Endodermal cell (in vitro differentiated cells): Measurements from ENCODE around the gene AOPEP. TPM values are rescaled to one million over a fixed set of nuclear protein-coding genes. Genes with fewer than 3 reads are reported as not detected.

Source experiments
- DNase-seq: peaks from one replicate; pipeline ENCODE4 v3.0.0-alpha.2; 2017
- H3K27ac ChIP-seq: 2 replicates; pipeline ENCODE4 v1.5.1; 2013; ENCODE audit warnings: mild to moderate bottlenecking, low read depth, low read length, moderate library complexity
- H3K27me3 ChIP-seq: 2 replicates; pipeline ENCODE4 v1.6.1; 2013; ENCODE audit warnings: mild to moderate bottlenecking, low read length, moderate library complexity; ENCODE audit not compliant: insufficient read depth, control insufficient read depth, poor library complexity, severe bottlenecking
- H3K36me3 ChIP-seq: 2 replicates; pipeline ENCODE4 v1.7.0; 2013; ENCODE audit warnings: mild to moderate bottlenecking, low read length, moderate library complexity; ENCODE audit not compliant: control insufficient read depth, insufficient read depth
- H3K4me1 ChIP-seq: one replicate; pipeline ENCODE4 v1.7.0; 2013; ENCODE audit warnings: low read length; ENCODE audit not compliant: control insufficient read depth, insufficient read depth
- H3K4me3 ChIP-seq: 2 replicates; pipeline ENCODE4 v1.5.1; 2013; ENCODE audit warnings: mild to moderate bottlenecking, low read length, moderate library complexity
- H3K9ac ChIP-seq: 2 replicates; pipeline ENCODE4 v1.6.1; 2013; ENCODE audit warnings: mild to moderate bottlenecking, low read length, moderate library complexity; ENCODE audit not compliant: poor library complexity, severe bottlenecking; ENCODE audit errors: extremely low read depth
- H3K9me3 ChIP-seq: 2 replicates; pipeline ENCODE4 v1.6.1; 2013; ENCODE audit warnings: mild to moderate bottlenecking, low read length, moderate library complexity; ENCODE audit not compliant: control insufficient read depth
- H3K27ac Mint-ChIP-seq: 2 replicates; pipeline ENCODE4 v1.8.0; 2020; ENCODE audit warnings: mixed read lengths
- H3K27me3 Mint-ChIP-seq: 2 replicates; pipeline ENCODE4 v1.8.0; 2021; ENCODE audit warnings: mild to moderate bottlenecking, mixed read lengths; ENCODE audit not compliant: insufficient read depth
- H3K36me3 Mint-ChIP-seq: 2 replicates; pipeline ENCODE4 v1.8.0; 2020; ENCODE audit warnings: low read depth, mixed read lengths
- H3K4me1 Mint-ChIP-seq: 2 replicates; pipeline ENCODE4 v1.8.0; 2020; ENCODE audit warnings: mixed read lengths
- H3K4me3 Mint-ChIP-seq: 2 replicates; pipeline ENCODE4 v1.8.0; 2020; ENCODE audit warnings: mild to moderate bottlenecking, moderate library complexity, mixed read lengths
- H3K9me3 Mint-ChIP-seq: 2 replicates; pipeline ENCODE4 v1.8.0; 2020; ENCODE audit warnings: mild to moderate bottlenecking, mixed read lengths
- WGBS, 2 experiments: methylation state at CpG; one replicate each; pipeline versions ENCODE4 v1.1.5 to v1.1.7; 2013; ENCODE audit warnings: missing lambda C conversion rate in 2 of 2, mixed read lengths in 1 of 2; ENCODE audit not compliant: insufficient coverage in 1 of 2, insufficient read length in 1 of 2; 5-methylcytosine and 5-hydroxymethylcytosine counted together
- total RNA-seq, 2 donors: library from RNA; stranded (reverse); fragmentation: NEBNext Ultra II Directional in 1 of 2; extraction: Animal tissue kit (Norgen Biotek cat#: 25700) in 1 of 2; gene quantifications; 2 replicates in 1 of 2; 3 replicates in 1 of 2; pipeline ENCODE4 v1.2.1, GENCODE V29; 2021
- TF ChIP-seq, protein P1 (sequence below): fragments of 200-600 bp; sonication (generic); conservative IDR thresholded peaks from 2 replicates; pipeline ENCODE4 v1.5.0; 2021; ENCODE audit warnings: antibody characterized with exemption, mild to moderate bottlenecking

AOPEP gene
- total RNA-seq, 2 donors from 2014 or later = 23.4 to 33.7 TPM

DNA sequence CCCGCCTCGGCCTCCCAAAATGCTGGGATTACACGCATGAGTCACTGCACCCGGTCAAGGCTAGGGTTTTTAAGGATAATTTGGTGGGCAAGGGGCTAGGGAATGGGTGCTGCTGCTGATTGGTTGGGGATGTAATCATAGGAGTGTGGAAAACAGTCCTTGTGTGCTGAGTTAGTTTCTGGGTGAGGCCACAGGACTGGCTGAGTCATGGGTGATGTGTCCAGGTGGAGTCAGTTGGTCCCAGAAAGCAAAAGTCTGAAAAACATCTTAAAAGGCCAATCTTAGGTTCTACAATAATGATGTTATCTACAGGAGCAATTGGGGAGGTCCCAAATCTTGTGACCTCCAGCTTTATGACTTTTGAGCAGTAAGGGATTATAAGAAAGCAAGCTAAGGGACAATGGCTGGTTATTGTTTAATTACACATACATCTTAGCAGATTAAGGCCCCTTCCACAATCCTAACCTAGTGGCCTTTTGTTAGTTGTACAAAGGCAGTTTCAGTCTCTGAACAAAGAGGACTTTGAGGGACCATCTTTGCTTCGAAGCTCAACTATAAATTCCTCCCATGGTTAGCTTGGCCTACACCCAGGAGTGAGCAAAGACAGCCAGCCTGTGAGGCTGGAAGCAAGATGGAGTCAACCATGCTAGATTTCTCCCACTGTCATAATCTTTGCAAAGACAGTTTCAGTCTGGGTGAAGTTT is 5.5 kb upstream of the AOPEP start:
- Histone ChIP-seq H3K27me3 (no peaks in the 10 kb centered on the region), H3K4me1 (no peaks in the 10 kb centered on the region), H3K4me3 (no peak overlapping the region), H3K9me3 (peaks cover 10% of the 10 kb centered on the region), H3K36me3 (no peaks in the 10 kb centered on the region), H3K27ac (no peak overlapping the region), H3K9ac (no peak overlapping the region)
- 86 to 96% methylated on average over 1 to 5 of the region's 5 CpGs for WGBS, 2 experiments
- Mint-ChIP-seq H3K9me3 (peaks cover 12% of the 10 kb centered on the region), H3K4me3 (no peak overlapping the region), H3K36me3 (no peaks in the 10 kb centered on the region), H3K4me1 (peaks cover 6% of the 10 kb centered on the region), H3K27ac (no peak overlapping the region), H3K27me3 (peaks cover 2% of the 10 kb centered on the region)
- TF ChIP-seq, protein P1, sequence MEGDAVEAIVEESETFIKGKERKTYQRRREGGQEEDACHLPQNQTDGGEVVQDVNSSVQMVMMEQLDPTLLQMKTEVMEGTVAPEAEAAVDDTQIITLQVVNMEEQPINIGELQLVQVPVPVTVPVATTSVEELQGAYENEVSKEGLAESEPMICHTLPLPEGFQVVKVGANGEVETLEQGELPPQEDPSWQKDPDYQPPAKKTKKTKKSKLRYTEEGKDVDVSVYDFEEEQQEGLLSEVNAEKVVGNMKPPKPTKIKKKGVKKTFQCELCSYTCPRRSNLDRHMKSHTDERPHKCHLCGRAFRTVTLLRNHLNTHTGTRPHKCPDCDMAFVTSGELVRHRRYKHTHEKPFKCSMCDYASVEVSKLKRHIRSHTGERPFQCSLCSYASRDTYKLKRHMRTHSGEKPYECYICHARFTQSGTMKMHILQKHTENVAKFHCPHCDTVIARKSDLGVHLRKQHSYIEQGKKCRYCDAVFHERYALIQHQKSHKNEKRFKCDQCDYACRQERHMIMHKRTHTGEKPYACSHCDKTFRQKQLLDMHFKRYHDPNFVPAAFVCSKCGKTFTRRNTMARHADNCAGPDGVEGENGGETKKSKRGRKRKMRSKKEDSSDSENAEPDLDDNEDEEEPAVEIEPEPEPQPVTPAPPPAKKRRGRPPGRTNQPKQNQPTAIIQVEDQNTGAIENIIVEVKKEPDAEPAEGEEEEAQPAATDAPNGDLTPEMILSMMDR = no peak
- DNase-seq = no peak

DNA sequence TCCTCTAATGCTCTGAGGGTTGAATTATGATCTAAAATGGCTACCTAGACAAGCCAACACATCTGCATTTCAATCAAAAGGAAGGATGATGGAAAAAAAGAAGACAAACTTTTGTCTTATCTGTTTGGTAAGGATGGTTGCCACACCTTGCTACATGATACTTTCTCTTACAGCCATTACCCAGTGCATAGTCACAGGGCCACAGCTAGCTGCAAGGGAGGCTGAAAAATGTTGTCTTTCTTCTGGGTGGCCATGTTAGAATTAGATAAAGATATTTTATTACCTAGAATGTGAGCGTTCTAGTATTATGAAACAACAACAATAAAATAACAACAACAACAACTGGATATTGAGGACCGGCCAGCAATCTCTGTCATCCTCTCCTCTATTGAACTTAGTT is 4.7 kb upstream of the AOPEP start:
- Histone ChIP-seq H3K27me3 (no peaks in the 10 kb centered on the region), H3K4me1 (no peaks in the 10 kb centered on the region), H3K9ac (no peak overlapping the region), H3K27ac (no peak overlapping the region), H3K4me3 (no peak overlapping the region), H3K36me3 (no peaks in the 10 kb centered on the region), H3K9me3 (peaks cover 10% of the 10 kb centered on the region)
- Mint-ChIP-seq H3K36me3 (no peaks in the 10 kb centered on the region), H3K27ac (no peak overlapping the region), H3K9me3 (peaks cover 15% of the 10 kb centered on the region), H3K4me1 (peaks cover 6% of the 10 kb centered on the region), H3K4me3 (no peak overlapping the region), H3K27me3 (peaks cover 2% of the 10 kb centered on the region)
- TF ChIP-seq, protein P1 = no peak
- 92 to 100% methylated on average over 2 of the region's 2 CpGs for WGBS, 2 experiments
- DNase-seq = no peak

DNA sequence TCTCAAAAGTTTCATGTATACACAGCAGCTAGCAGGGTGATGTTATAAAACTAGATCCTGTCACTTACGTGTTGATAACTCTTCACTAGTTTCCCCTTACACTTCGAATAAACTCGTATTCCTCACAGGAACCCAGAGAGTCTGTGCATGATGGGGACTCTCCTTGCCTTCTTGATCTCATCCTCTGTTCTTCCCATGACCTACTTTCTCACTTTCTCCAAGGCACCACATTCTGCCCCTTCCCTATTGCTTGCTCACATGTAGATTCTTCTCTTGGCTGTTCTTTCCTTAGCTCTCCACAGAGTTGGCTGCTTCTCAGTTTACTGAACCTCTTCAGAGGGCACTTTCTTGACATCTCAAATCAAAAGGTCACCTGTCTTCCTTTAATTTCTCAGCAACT is 1.2 kb upstream of the AOPEP start:
- no peak overlapping the region for H3K9ac ChIP-seq
- Mint-ChIP-seq H3K4me1 (peaks cover 5% of the 10 kb centered on the region), H3K9me3 (peaks cover 4% of the 10 kb centered on the region), H3K27ac (no peak overlapping the region), H3K27me3 (peaks cover 2% of the 10 kb centered on the region), H3K4me3 (no peak overlapping the region), H3K36me3 (no peaks in the 10 kb centered on the region)
- TF ChIP-seq, protein P1 = no peak
- no peak for DNase-seq
- no peaks in the 10 kb centered on the region for H3K9me3 ChIP-seq
- no peaks in the 10 kb centered on the region for H3K36me3 ChIP-seq
- WGBS, 2 experiments = 92 to 93% methylated on average over 3 of the region's 3 CpGs
- no peaks in the 10 kb centered on the region for H3K4me1 ChIP-seq
- no peak overlapping the region for H3K4me3 ChIP-seq
- no peaks in the 10 kb centered on the region for H3K27me3 ChIP-seq
- H3K27ac ChIP-seq = no peak overlapping the region
